Activated CD8-positive, alpha-beta T cell treated with anti-CD3 and anti-CD28 coated beads for 36 hours (primary cell): ENCODE measurements around the gene SELENOT. TPM values are rescaled to one million over a fixed set of nuclear protein-coding genes. Genes with fewer than 3 reads are reported as not detected.

Source experiments
- ATAC-seq: fragments of 200-7000 bp; cut with Tn5 transposase; one replicate; pipeline ENCODE4 v1.10.0; 2021; ENCODE audit warnings: mild to moderate bottlenecking, moderate library complexity
- CTCF ChIA-PET: fragments of 350-600 bp; sonication (Branson Sonifier 250); formaldehyde crosslinking; loops from one replicate; lab custom pipeline; 2021; ENCODE audit warnings: antibody characterized with exemption; lab: Charles Lee
- POLR2A ChIA-PET: fragments of 350-600 bp; sonication (Branson Sonifier 250); formaldehyde crosslinking; loops from one replicate; lab custom pipeline; 2021; ENCODE audit warnings: antibody characterized with exemption; lab: Charles Lee
- DNase-seq: peaks from one replicate; pipeline ENCODE4 v3.0.0-alpha.2; 2020
- H3K27ac Mint-ChIP-seq: one replicate; pipeline ENCODE4 v1.8.0; 2021; ENCODE audit warnings: mild to moderate bottlenecking, mixed read lengths
- H3K27me3 Mint-ChIP-seq: one replicate; pipeline ENCODE4 v1.8.0; 2021; ENCODE audit warnings: mixed read lengths
- H3K36me3 Mint-ChIP-seq: one replicate; pipeline ENCODE4 v1.8.0; 2021; ENCODE audit warnings: low read depth, mixed read lengths
- H3K4me1 Mint-ChIP-seq: one replicate; pipeline ENCODE4 v1.8.0; 2021; ENCODE audit warnings: low read depth, mixed read lengths
- H3K4me3 Mint-ChIP-seq: one replicate; pipeline ENCODE4 v1.8.0; 2021; ENCODE audit warnings: mild to moderate bottlenecking, moderate library complexity, mixed read lengths
- H3K9me3 Mint-ChIP-seq: one replicate; pipeline ENCODE4 v1.8.0; 2021; ENCODE audit warnings: mixed read lengths
- intact Hi-C: fragments of 100-400 bp; cut with micrococcal nuclease; formaldehyde crosslinking; loops from one replicate; pipeline ENCODE4 v1.10.0; 2022
- total RNA-seq, 2 experiments: library from RNA; stranded (reverse); gene quantifications; one replicate each; pipeline ENCODE4 v1.2.3, GENCODE V29; 2021
- TF ChIP-seq, protein P1 (sequence below): fragments of 200-600 bp; IDR thresholded peaks from one replicate; pipeline ENCODE4 v1.8.0; 2022; ENCODE audit warnings: antibody characterized with exemption, mild to moderate bottlenecking

Gene SELENOT
- total RNA-seq, 2 experiments from 2014 or later: 77.6 to 89.8 TPM

- CTCF ChIA-PET: interaction anchor here (0.8 to 1.5 kb wide), 4 partner anchors 12 to 25 kb away, joined by 3 to 12 read pairs (median 4); no protein-coding TSS in a partner anchor
Observed at GRCh38 chr3:150583028-150583427, 20.1 kb upstream of the SELENOT start.

DNA sequence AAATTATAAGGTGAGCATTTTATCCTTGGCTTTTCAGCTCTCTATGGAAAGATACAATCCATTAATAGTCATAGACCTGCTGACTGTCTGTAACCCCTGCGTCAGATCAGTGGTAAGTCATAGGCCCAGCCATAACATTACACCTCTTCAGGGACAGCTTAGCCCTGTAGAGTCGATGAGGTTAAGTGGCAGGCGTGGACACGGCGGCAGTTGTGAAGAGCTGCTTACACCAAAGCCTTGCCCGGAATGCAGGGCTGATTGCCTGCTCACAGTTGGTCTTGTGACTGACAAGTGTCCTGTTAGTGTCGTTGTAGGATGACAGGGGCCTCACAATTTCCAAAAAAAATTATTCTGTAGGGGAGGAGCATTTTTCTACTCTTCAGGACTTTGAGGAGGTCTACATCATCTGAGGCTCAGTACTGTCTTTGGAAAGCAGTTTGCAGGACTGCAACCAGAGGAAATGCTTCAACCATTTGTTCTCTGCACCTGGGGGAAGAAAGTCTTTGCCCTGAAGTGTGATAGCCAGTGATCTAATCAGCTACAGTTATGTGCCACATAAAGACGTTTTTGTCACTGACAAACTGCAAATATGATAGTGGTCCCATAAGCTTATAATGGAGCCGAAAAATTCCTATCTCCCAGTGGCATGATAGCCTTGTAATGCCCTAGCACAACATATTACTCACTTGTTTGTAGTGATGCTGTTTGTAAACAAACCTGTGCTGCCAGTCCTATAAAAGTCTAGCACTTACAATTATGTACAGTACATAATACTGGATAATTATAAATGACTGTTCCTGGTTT, 14.9 kb upstream of the SELENOT start:
- Mint-ChIP-seq H3K27me3 (no peaks in the 10 kb centered on the region), H3K27ac (peak overlapping the region; percentile 32), H3K36me3 (peaks cover 19% of the 10 kb centered on the region), H3K9me3 (no peaks in the 10 kb centered on the region), H3K4me1 (peaks cover 16% of the 10 kb centered on the region), H3K4me3 (no peak overlapping the region)
- no peak for ATAC-seq
- TF ChIP-seq, protein P1, sequence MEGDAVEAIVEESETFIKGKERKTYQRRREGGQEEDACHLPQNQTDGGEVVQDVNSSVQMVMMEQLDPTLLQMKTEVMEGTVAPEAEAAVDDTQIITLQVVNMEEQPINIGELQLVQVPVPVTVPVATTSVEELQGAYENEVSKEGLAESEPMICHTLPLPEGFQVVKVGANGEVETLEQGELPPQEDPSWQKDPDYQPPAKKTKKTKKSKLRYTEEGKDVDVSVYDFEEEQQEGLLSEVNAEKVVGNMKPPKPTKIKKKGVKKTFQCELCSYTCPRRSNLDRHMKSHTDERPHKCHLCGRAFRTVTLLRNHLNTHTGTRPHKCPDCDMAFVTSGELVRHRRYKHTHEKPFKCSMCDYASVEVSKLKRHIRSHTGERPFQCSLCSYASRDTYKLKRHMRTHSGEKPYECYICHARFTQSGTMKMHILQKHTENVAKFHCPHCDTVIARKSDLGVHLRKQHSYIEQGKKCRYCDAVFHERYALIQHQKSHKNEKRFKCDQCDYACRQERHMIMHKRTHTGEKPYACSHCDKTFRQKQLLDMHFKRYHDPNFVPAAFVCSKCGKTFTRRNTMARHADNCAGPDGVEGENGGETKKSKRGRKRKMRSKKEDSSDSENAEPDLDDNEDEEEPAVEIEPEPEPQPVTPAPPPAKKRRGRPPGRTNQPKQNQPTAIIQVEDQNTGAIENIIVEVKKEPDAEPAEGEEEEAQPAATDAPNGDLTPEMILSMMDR: no peak
- ChIA-PET POLR2A (interaction anchor here (0.6 to 2.5 kb wide), 3 partner anchors 14 to 150 kb away, joined by 3 to 14 read pairs (median 3); partner anchors contain the start of gene SELENOT), CTCF (interaction anchor here (1.2 to 1.5 kb wide), 4 partner anchors 10 to 199 kb away, joined by 3 to 6 read pairs (median 4); partner anchors contain the start of gene SELENOT)
- intact Hi-C loops: no loop called here
- DNase-seq: no peak

More at GRCh38 chr3:150583028-150583427, 20.1 kb upstream of the SELENOT start:
- Mint-ChIP-seq H3K9me3 (no peaks in the 10 kb centered on the region), H3K27ac (peak overlapping the region; percentile 68), H3K27me3 (no peaks in the 10 kb centered on the region), H3K4me1 (peaks cover 13% of the 10 kb centered on the region), H3K36me3 (peaks cover 36% of the 10 kb centered on the region), H3K4me3 (no peak overlapping the region)
- DNase-seq (no peak), ATAC-seq (peak; percentile 55)
- intact Hi-C loops: no loop called here
- POLR2A ChIA-PET: interaction anchor here (2.1 kb wide), 1 partner anchor 20 kb away, joined by 8 read pairs; the partner anchor contains the start of gene SELENOT
- TF ChIP-seq, protein P1: no peak

DNA sequence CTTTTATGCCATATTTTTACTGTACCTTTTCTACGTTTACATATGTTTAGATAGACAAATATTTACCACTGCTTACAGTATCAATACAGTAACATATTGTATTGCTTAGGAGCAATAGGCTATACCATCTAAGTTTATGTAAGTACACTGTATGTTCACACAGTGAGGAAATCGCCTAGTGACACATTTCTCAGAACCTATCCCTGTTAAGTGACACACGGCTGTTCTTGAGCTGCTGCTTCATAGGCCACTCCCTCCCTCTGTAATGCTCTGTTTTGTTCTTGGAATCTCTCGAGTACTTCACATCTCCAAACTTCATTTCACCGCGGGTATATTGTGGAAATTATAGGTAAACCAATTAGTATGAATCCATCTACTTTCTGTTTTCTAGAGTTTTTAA, 13.4 kb upstream of the SELENOT start:
- Mint-ChIP-seq H3K9me3 (no peaks in the 10 kb centered on the region), H3K27me3 (no peaks in the 10 kb centered on the region), H3K4me1 (peaks cover 19% of the 10 kb centered on the region), H3K4me3 (no peak overlapping the region), H3K36me3 (peaks cover 15% of the 10 kb centered on the region), H3K27ac (peak overlapping the region; percentile 36)
- POLR2A ChIA-PET: interaction anchor here (2.5 kb wide), 1 partner anchor 13 kb away, joined by 14 read pairs; the partner anchor contains the start of gene SELENOT
- DNase-seq (no peak), ATAC-seq (peak; percentile 43)
- TF ChIP-seq, protein P1: no peak
- intact Hi-C loops: no loop called here
- CTCF ChIA-PET: interaction anchor here (1.5 kb wide), 1 partner anchor 13 kb away, joined by 4 read pairs; the partner anchor contains the start of gene SELENOT

- intact Hi-C loops: no loop called here
- Mint-ChIP-seq H3K9me3 (no peaks in the 10 kb centered on the region), H3K4me1 (peaks cover 14% of the 10 kb centered on the region), H3K4me3 (no peak overlapping the region), H3K36me3 (peaks cover 1% of the 10 kb centered on the region), H3K27ac (no peak overlapping the region), H3K27me3 (no peaks in the 10 kb centered on the region)
- TF ChIP-seq, protein P1: no peak
- CTCF ChIA-PET: interaction anchor here (0.8 to 2.8 kb wide), 2 partner anchors 11 to 39 kb away, joined by 3 to 12 read pairs; no protein-coding TSS in a partner anchor
- DNase-seq (no peak), ATAC-seq (peak; percentile 71)
- POLR2A ChIA-PET: interaction anchor here (0.7 to 3.3 kb wide), 4 partner anchors 8 to 502 kb away, joined by 3 to 19 read pairs (median 5); partner anchors contain the start of gene SELENOT
Observed at GRCh38 chr3:150594150-150594549, 9.0 kb upstream of the SELENOT start.
